GM10847 (cell line): Measurements from ENCODE around the gene MORN5.

ENCODE experiments used
- POLR2A ChIP-seq: IDR thresholded peaks from 2 replicates; pipeline ENCODE4 v1.6.1; 2011; ENCODE audit not compliant: insufficient read length; ENCODE audit errors: extremely low read depth

MORN5 gene

DNA sequence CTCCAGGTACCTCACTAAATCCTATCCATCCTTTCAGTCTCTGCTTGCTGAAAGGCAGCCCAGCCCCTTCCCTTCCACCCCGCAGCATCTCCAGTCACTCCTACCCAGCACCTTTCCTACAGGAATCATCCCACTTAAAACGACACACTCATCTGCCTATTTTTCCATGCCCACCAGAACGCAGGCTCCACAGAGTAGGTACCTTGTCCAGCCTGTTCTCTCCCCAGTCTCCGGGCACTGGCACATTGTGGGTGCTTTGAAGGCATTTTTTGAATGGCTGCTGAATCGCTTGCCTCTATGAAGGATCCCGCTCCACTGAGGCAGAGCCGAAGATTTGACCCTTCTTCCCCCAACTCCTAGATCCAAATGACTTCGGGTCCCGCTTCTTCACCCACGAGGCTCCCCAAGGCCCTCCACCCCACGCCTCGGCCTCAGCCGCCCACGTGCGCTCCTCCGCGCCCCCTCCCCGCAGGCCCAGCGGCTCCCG lies 53.4 kb downstream of the MORN5 start:
- TF ChIP-seq POLR2A, result no peak

DNA sequence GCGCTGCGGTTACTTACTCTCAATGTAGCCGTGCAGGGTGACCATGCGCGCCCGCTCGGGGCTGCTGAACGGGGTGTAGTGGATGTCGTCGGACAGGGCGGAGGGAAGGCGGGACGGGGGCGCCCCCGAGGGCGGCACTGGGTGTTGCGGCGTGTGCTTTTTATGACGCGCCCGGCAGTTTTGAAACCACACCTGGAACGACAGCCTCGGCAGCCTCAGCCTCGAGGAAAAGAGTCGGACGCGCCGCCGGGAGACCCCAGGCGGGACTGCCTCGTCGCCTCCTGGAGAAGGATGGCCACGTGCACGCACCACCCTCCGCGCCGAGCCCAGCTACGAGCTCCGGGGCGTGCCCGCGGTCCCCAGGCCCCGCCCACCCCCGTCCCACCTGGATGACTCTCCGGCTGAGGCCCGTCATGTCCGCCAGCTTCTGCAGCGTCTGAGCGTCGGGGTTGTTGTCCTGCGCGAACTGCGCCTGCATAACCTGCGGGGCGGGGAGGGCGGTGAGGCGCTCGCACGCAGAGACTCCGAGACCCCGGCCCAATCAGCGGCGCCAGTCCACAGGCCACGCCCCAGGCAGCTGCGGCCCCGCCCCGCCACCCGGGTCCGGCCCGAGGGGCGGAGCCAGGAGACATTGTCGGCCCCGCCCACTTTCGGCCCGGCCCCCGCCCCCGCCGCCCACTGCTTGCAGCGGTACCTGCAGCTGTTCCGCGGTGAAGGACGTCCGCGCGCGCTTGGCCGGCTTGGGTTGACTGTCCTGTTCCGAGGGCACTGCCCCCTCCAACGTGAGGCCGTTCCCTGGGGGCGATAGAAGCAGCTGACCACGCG lies 54.1 kb downstream of the MORN5 start:
- no peak for TF ChIP-seq POLR2A

DNA sequence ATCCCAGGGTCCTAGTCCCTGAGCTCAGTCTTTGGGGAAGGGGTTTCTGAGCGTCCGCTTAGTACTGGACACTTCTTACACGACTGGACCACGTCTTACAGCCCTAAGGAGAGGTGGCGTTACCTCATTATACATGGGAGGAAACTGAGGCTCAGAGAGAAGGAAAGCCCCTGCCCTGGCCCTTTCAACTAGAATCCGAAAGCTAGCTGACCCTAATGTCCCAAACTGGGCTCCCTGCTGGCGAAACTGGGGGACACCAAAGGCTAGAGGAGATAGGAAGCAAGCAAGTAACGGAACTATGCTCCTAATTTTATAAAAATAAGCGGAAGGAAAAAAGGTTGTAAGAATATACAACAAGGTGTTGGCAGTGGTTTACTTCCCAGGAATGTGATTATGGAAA lies 54.8 kb downstream of the MORN5 start:
- TF ChIP-seq POLR2A, result no peak

DNA sequence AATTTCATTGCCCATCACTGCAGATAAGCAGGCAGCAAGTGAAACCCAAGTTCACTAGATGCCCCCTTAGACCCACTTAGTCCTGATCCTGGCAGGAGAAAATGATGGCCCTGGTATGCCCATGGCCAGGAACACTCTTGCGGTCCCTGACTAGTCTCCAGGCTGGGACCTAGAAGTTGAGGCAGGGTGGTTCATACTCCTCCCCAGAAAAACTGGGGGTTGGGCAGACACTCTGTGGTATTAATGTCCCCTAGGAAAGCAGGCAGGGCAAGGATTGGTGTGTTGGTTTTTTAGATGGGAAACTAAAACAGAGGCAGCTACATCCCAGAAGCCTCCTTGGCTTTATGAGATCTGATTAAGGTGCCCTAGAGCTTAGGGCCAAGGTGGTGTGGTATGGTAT lies 56.0 kb downstream of the MORN5 start:
- no peak for TF ChIP-seq POLR2A

DNA sequence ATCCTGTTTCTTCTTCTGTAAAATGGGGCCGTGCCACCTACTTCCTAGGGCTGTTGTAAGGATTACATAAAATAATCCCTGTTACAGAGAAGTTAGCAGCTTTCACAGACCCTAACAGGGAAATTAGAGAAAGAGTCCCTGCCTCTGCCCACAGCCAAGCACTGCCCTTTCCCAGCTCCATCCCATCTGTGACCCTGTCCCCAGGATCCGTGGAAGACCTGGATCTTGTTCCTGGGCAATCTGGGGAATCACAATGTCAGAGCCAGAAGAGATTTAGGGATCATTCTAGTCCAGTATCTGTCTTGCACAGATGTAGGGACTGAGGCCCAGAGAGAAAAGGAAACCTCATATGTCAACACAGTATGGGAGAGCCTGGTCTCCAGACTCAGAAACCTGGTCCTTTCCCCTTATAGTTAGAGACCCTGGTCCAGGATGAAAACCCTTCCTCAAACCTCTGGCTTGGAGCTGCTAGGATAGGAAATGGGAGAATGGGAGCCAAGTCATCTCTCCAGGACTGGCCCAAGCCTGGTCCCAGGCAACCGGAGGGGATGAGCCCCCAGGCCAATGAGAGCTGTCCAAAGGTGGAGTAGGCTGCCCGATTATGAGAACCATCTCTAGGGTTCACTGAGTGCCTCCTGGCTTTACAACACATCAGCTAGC lies 56.6 kb downstream of the MORN5 start:
- TF ChIP-seq POLR2A, result no peak

DNA sequence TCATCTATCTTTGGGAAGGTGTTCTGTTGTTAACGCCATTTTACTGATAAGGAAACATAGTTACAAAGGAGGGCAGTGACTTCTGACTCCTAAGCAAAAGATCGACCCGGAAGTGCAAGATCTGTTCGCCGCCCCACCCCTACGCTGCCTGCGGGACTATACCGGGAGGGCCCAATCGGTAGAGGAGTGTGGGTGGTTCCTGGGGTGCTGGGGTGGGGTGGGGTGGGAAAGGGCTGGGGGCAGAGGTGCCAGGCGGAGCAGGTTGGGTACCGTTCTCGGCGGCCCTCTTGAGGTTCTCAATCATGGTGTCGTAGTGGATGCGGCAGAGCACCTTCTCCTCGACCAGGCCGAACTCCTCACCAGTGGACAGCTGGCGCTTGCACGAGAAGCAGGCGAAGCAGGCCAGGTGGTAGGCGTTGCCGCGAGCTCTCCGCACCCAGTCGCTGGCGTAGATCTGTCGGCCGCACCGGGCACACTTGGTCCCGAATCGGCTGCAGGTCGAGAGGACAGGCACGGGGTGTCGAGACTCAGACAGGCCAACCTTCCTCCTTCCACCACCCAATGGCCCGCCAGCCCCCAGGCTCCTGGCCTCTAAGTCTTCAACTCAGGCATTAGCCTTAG lies 57.2 kb downstream of the MORN5 start:
- TF ChIP-seq POLR2A, result no peak

DNA sequence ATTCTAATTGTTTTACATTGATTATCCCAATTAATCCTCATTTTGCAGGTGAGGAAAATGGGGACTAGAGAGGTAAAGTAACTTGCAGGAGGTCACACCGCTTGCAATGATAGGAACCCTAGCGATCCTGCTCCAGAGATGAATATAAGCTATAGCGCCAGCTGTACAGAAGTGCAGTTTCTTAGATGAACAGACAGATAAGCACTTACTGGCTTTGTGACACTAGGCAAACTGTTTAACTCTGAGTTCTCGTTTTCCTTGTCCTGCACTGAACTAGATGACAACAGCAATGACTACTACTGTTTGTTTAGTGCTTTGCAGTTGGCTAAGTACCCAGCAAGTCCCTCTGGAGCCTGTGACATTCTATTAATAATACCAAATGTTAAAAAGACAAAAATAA lies 57.9 kb downstream of the MORN5 start:
- no peak for TF ChIP-seq POLR2A

DNA sequence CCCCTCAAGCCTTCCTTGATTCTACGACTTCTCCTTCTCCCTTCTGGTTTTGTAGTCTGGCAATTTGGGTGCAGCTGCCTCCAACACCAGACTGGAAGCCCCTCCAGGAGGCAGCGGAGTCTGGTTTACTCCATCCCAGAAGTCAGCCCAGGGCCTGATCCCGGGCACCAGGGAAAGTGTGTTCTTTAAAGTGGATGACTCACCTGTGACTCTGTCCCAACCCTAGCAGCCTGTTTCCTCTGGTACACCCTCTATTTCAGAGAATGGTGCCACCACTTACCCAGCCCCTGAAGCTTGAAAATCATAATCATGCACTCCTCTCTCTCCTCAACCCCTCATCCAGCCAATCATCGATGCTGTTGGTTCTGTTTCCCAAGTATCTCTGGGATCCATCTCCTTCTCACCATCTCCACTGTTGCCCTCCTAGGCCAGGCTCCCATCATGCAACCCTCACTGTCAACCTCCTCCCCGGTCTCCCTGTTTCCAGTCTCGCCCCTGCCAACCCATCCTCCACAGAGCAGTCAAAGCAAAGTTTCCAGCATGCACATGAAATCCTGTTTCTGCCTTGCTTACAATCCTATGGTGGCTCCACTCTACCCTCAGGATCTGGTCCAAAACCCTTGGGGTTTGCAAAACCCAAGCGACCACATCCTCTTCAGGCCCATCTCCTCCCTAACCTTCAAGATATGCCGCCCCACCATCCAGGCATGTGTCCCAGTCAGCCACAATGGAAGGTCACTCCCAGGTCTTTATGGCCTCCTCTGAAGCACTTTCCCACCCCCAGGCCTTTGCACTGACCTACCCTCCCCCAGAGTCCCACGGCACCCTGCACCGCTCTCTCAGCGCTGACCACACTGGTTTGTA lies 58.6 kb downstream of the MORN5 start:
- no peak for TF ChIP-seq POLR2A

DNA sequence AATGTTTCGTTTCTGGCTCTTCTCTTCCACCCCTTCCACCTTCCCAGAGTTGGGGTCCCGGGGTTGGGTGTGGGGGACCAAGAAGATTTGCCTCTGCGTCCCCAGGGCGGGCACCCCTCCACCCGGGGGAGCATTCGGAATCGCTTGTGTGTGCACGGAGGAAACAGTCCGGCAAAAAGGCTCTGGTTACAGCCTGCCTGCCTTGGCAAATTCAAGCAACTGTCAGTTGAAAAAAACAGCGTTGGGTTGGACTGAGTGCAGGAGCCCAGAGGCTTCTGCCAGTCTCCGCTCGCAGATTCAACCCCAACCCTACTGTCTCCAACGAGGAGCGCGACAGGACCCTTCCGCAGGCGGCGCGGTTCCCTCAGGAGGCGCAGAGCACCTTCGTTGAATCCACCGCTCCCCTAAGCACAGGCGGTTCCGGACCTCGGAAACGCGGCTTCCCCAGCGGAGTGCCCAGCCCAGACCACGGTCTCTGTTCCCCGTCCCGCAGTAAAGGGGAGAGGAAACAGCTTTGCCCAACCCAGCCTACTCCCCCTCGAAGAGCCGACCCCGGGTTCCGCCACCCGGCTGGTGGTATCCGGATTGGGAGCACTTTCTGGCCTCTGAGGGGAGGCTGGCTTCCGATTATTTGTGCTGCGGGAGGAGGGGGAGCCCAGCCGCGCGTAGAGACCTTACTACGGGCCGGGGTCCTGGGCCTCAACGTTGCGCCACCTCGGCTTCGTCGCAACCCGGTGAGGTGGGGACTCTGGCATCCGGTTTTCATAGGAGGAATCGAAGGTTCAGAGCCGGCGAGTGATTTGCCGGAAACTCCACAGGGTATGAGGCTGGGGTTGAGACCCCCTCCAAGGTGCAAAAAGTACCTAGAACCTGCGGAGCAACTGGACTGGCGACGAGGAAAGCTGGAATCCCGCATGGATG lies 59.5 kb downstream of the MORN5 start:
- TF ChIP-seq POLR2A, result no peak

DNA sequence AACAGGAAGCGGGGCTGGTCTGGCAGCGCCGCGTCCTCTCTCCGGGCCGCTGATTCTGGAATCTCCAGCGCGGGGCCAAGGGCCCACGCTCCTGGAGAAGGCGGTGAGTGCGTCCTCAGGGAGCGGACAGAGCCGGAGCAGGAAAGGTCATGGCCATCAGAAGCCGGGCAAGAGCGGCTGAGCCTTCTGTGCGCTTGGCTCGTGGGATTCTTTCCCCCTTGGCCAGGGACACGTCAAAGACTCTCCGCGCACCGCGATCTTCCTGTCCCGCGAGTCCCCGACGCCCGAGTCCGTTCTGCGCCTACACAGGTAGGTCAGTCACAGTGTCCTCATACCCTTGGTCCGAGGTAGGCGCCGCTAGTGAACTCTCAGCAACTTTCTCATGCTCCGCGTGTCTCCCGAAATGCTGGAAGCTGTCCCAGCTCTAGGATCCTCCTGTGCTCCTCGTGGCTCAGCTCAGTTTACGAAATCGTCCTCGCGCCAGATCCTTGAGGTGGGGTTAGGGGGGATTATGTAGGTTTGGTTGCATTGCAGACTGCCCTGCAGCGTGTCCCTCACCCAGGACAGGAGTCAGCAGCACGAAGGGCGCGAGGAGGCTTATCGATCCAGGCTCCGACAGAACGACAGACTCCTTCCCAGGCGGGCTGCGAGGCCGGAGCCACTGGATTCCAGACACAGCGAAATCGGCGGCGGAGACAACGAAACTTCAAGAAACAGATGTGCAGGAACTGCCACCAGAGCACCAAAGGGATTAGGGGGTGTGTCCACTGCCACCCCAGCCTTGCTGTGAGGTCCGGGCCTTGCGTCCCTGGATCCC lies 60.4 kb downstream of the MORN5 start:
- TF ChIP-seq POLR2A, result no peak

DNA sequence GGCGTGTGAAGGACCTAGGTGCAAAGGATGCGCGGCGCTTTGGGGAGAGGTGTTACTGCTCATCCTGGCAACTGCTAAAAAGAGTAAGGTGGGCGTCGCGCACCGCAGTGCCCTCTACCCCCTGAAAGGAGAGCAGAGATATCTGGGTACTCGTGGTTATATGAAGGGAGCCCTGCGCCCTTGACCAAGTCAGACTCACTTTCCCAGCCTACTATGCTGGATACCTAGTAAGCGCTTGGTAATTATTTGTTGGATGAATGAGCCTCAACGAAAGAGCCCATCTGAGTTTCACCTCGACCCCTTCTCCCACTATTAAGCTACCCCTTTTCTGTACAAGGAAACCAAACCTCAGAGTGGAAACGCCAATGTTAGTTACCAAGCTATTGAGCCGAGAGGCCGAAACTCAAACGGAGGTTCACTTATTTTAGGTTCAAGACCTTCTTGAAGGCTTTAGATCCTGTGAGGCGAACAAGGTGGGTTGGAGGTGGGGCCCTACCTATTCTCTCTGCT lies 61.0 kb downstream of the MORN5 start:
- no peak for TF ChIP-seq POLR2A

DNA sequence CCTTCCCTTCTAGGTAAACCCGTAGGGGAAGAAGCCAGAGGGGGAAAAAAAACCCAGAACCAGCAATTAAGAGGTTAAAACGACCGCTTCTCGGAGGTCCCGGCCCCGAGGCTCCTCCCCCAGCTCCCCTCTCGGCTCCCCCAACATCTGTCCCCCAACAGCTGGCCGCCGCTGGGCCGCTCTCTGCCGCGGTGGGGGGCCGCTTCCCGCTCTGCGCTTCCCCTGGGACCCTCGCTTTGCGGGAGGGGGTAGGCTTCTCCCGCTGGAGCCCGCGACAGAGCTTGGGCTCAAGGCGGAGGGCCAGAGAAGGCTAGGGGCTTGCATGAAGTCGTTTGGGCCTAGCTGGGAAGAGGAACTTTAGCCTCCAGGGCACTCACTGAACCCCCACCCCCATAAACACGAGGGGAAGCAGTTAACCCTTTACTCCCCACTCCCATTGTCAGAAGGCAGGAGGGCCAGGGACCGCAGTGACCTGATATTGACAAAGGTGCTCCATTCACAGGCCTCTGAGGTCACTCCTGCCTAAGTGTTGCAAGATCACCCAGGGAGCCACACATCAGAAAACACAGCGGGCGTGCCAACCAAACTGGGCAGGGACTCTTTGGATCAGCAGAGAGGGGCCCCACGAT lies 61.6 kb downstream of the MORN5 start:
- no peak for TF ChIP-seq POLR2A

DNA sequence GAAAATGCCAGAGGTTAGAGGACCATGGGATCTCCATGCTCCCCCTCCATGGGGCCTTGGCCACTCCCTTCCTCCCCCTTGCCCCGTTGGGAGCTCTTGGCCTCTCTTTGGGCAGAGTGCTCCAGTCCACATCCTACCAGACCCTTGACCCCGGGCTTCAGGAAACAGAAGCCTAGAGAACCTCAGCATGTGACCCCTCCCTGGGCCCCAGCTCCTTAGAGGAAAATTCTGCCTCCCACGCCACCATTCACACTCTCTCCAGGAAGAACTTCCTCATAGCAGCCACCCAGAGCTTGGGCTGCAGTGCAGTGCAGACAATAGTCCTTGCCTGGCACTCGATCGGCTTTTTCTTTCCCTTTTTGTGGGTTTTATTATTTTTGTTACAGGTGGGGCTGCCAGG lies 63.1 kb downstream of the MORN5 start:
- TF ChIP-seq POLR2A, result no peak
